ENCODE measurements around the gene SSX2IP.

DNA sequence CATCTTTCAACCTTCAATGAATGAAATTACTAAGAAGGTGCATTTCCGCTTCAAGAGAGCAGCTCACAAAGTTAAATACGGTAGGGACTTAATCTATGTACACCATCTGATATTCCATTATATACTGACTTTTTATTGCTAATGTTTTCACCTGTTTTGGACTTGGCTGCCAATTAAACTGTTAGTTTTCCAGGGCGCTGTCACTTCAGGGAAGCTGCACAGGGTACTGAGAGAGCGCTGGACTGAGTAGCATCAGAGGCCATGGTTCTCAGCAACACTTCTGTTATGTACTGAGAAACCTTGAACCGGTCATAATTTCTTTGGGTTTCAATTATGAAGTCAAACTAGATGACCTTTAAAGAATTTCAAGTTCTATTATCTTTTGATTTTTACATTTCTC lies 8.2 kb downstream of the SSX2IP start:
- TF ChIP-seq CTCF (conservative IDR thresholded peaks at IDR 0.05) (no peak), EZH2 (IDR thresholded peaks at IDR 0.05; ENCODE audit: low read depth) (no peak)

Data from PC-9 (cell line).